Stimulated activated CD4-positive, alpha-beta T cell treated with anti-CD3 and anti-CD28 coated beads, Interleukin-15, amount 100 ng/mL, for 48 hours (primary cell): Measurements from ENCODE around the gene METTL15.
A peak's percentile ranks its signal among the peaks of the same experiment; 100 is the strongest.
"Not testable (repeated sequence)": the region's sequence is repeated elsewhere in the genome, so short reads cannot be mapped to it uniquely, and the experiment has no call there.

Experiments
- DNase-seq, 2 donors: peaks; one replicate each; pipeline ENCODE4 v3.0.0-alpha.2; 2020; ENCODE audit warnings: low read depth in 2 of 2

The METTL15 gene

GRCh38 chr11:28107750-28108618, at the start of gene METTL15, which contains the start of gene KIF18A:
TSS of gene METTL15 (plus strand) at chr11:28108388. CDS start at chr11:28113335, 4,947 bp downstream.
TSS of gene KIF18A (minus strand) at chr11:28108156. CDS start at chr11:28097947, 10,209 bp downstream.
- DNase-seq: peak; percentile 96 to 97

GRCh38 chr11:28071305-28071704, 36.9 kb upstream of the METTL15 start:
- no peak for DNase-seq

- DNase-seq: no peak
These were observed 35.9 kb upstream of the METTL15 start for GRCh38 chr11:28072321-28072720.

GRCh38 chr11:28077521-28077920, 30.7 kb upstream of the METTL15 start:
- no peak for DNase-seq

GRCh38 chr11:28083118-28083517, 25.1 kb upstream of the METTL15 start:
- DNase-seq: no peak

GRCh38 chr11:28086569-28086968, 21.6 kb upstream of the METTL15 start:
- no peak for DNase-seq

- DNase-seq: not testable (repeated sequence)
These were observed 21.0 kb upstream of the METTL15 start for GRCh38 chr11:28087192-28087591.

- not testable (repeated sequence) for DNase-seq
These were observed 20.5 kb upstream of the METTL15 start for GRCh38 chr11:28087693-28088092.

GRCh38 chr11:28089378-28089777, 18.8 kb upstream of the METTL15 start:
- no peak for DNase-seq

- DNase-seq: no peak
These were observed 18.0 kb upstream of the METTL15 start for GRCh38 chr11:28090052-28090749.

- no peak for DNase-seq
These were observed 15.4 kb upstream of the METTL15 start for GRCh38 chr11:28092786-28093185.

GRCh38 chr11:28098257-28098656, 9.9 kb upstream of the METTL15 start:
- DNase-seq: no peak

GRCh38 chr11:28099715-28100114, 8.5 kb upstream of the METTL15 start:
- DNase-seq: no peak

- no peak for DNase-seq
These were observed 7.5 kb upstream of the METTL15 start for GRCh38 chr11:28100665-28101064.

GRCh38 chr11:28102300-28102699, 5.9 kb upstream of the METTL15 start:
- DNase-seq: not testable (repeated sequence)

- DNase-seq: no peak
These were observed 3.8 kb upstream of the METTL15 start for GRCh38 chr11:28104425-28104824.

- DNase-seq: no peak
These were observed 3.2 kb upstream of the METTL15 start for GRCh38 chr11:28104984-28105383.

GRCh38 chr11:28105869-28106268, 2.3 kb upstream of the METTL15 start:
- DNase-seq: no peak

GRCh38 chr11:28106353-28107043, 1.7 kb upstream of the METTL15 start:
- DNase-seq: no peak

GRCh38 chr11:28107191-28107749, 918 bp upstream of the METTL15 start:
- DNase-seq: no peak

GRCh38 chr11:28108958-28109357, 770 bp downstream of the METTL15 start:
- DNase-seq: no peak
